Measurements from ENCODE around the gene ROBO1. TPM values are rescaled to one million over a fixed set of nuclear protein-coding genes. Genes with fewer than 3 reads are reported as not detected.

ROBO1 gene
- total RNA-seq, 1 donor from 2014 or later: 169 TPM

GRCh38 chr3:79140708-79141107 lies 627.1 kb downstream of the ROBO1 start:
- H3K27me3 ChIP-seq: no peaks in the 10 kb centered on the region
- no peak overlapping the region for H3K9ac ChIP-seq
- H3K4me2 ChIP-seq: no peak overlapping the region
- Mint-ChIP-seq H3K9me3 (peaks cover 3% of the 10 kb centered on the region), H3K27ac (no peak overlapping the region), H3K36me3 (no peaks in the 10 kb centered on the region), H3K4me1 (peaks cover 37% of the 10 kb centered on the region), H3K27me3 (ENCODE audit: insufficient read depth, low read depth) (peaks cover 4% of the 10 kb centered on the region), H3K4me3 (no peak overlapping the region)
- peaks cover 12% of the 10 kb centered on the region for H3K4me1 ChIP-seq
- no peak overlapping the region for H2AFZ ChIP-seq (replicated peaks)
- no peaks in the 10 kb centered on the region for H3K79me2 ChIP-seq (ENCODE audit: low read depth)
- H3K9me3 ChIP-seq (ENCODE audit: low read depth): no peaks in the 10 kb centered on the region
- no peaks in the 10 kb centered on the region for H3K36me3 ChIP-seq
- H3K27ac ChIP-seq: no peak overlapping the region
- TF ChIP-seq EZH2 (IDR thresholded peaks at IDR 0.05) (no peak), EZH2phosphoT487 (IDR thresholded peaks at IDR 0.05) (no peak), CTCF (IDR thresholded peaks at IDR 0.05) (no peak)
- no peak overlapping the region for H3K4me3 ChIP-seq
- no peaks in the 10 kb centered on the region for H3F3A ChIP-seq (ENCODE audit: low read depth)
- no peaks in the 10 kb centered on the region for H4K20me1 ChIP-seq (ENCODE audit: low read depth)
- no peak for DNase-seq (ENCODE audit: low spot score)

GRCh38 chr3:79139395-79140068 lies 628.3 kb downstream of the ROBO1 start:
- TF ChIP-seq EZH2phosphoT487 (IDR thresholded peaks at IDR 0.05) (no peak), EZH2 (IDR thresholded peaks at IDR 0.05) (no peak), CTCF (IDR thresholded peaks at IDR 0.05) (no peak)
- no peaks in the 10 kb centered on the region for H3K9me3 ChIP-seq (ENCODE audit: low read depth)
- H3K9ac ChIP-seq: no peak overlapping the region
- Mint-ChIP-seq H3K4me1 (peaks cover 37% of the 10 kb centered on the region), H3K4me3 (no peak overlapping the region), H3K36me3 (peaks cover 2% of the 10 kb centered on the region), H3K27me3 (ENCODE audit: insufficient read depth, low read depth) (peaks cover 4% of the 10 kb centered on the region), H3K9me3 (peaks cover 7% of the 10 kb centered on the region), H3K27ac (no peak overlapping the region)
- peaks cover 12% of the 10 kb centered on the region for H3K4me1 ChIP-seq
- H3K79me2 ChIP-seq (ENCODE audit: low read depth): no peaks in the 10 kb centered on the region
- H3F3A ChIP-seq (ENCODE audit: low read depth): no peaks in the 10 kb centered on the region
- H2AFZ ChIP-seq (replicated peaks): peak overlapping the region; percentile 10
- no peak overlapping the region for H3K27ac ChIP-seq
- H3K36me3 ChIP-seq: no peaks in the 10 kb centered on the region
- no peaks in the 10 kb centered on the region for H4K20me1 ChIP-seq (ENCODE audit: low read depth)
- no peak overlapping the region for H3K4me2 ChIP-seq
- DNase-seq (ENCODE audit: low spot score): no peak
- no peaks in the 10 kb centered on the region for H3K27me3 ChIP-seq
- no peak overlapping the region for H3K4me3 ChIP-seq

- Histone ChIP-seq H3K4me1 (peaks cover 7% of the 10 kb centered on the region), H3K79me2 (ENCODE audit: low read depth) (no peaks in the 10 kb centered on the region), H3K4me2 (peak overlapping the region; percentile 22), H3F3A (ENCODE audit: low read depth) (no peaks in the 10 kb centered on the region), H3K4me3 (no peak overlapping the region), H3K9me3 (ENCODE audit: low read depth) (no peaks in the 10 kb centered on the region), H3K27me3 (no peaks in the 10 kb centered on the region), H3K36me3 (no peaks in the 10 kb centered on the region), H3K27ac (no peak overlapping the region), H3K9ac (no peak overlapping the region), H4K20me1 (ENCODE audit: low read depth) (no peaks in the 10 kb centered on the region), H2AFZ (replicated peaks) (peak overlapping the region; percentile 96)
- no peaks in the 10 kb centered on the region for H3K36me3 Mint-ChIP-seq
- H3K27ac Mint-ChIP-seq: no peak overlapping the region
- peaks cover 7% of the 10 kb centered on the region for H3K4me1 Mint-ChIP-seq
- no peaks in the 10 kb centered on the region for H3K27me3 Mint-ChIP-seq (ENCODE audit: insufficient read depth, low read depth)
- TF ChIP-seq EZH2phosphoT487 (IDR thresholded peaks at IDR 0.05) (no peak), CTCF (IDR thresholded peaks at IDR 0.05) (no peak)
- no peak for DNase-seq (ENCODE audit: low spot score)
- H3K4me3 Mint-ChIP-seq: no peak overlapping the region
- H3K9me3 Mint-ChIP-seq: no peaks in the 10 kb centered on the region
Measured at GRCh38 chr3:79125313-79125984, 642.3 kb downstream of the ROBO1 start.
